LNCAP (cell line): ENCODE measurements around the gene FRMD3.

Source experiments
- CTCF ChIP-seq: fragments of 450-650 bp; IDR thresholded peaks from 2 replicates; pipeline ENCODE4 v1.5.1; 2017; ENCODE audit warnings: mild to moderate bottlenecking

The FRMD3 gene

GRCh38 chr9:83280790-83281189 lies 257.4 kb downstream of the FRMD3 start:
- TF ChIP-seq CTCF, result no peak

- no peak for TF ChIP-seq CTCF
Measured at GRCh38 chr9:83280268-83280667, 257.9 kb downstream of the FRMD3 start.

- no peak for TF ChIP-seq CTCF
Measured at GRCh38 chr9:83274787-83275186, 263.4 kb downstream of the FRMD3 start.

- TF ChIP-seq CTCF, result no peak
Measured at GRCh38 chr9:83271665-83272071, 266.5 kb downstream of the FRMD3 start.

GRCh38 chr9:83270116-83270515 lies 268.1 kb downstream of the FRMD3 start:
- TF ChIP-seq CTCF, result no peak

GRCh38 chr9:83267741-83268140 lies 270.5 kb downstream of the FRMD3 start:
- TF ChIP-seq CTCF, result no peak

- TF ChIP-seq CTCF, result no peak
Measured at GRCh38 chr9:83266666-83267496, 271.3 kb downstream of the FRMD3 start.

- TF ChIP-seq CTCF, result no peak
Measured at GRCh38 chr9:83266331-83266665, 271.9 kb downstream of the FRMD3 start.
